Measurements from ENCODE around the gene IL12RB2.
A peak's percentile ranks its signal among the peaks of the same experiment; 100 is the strongest.

Gene IL12RB2, protein sequence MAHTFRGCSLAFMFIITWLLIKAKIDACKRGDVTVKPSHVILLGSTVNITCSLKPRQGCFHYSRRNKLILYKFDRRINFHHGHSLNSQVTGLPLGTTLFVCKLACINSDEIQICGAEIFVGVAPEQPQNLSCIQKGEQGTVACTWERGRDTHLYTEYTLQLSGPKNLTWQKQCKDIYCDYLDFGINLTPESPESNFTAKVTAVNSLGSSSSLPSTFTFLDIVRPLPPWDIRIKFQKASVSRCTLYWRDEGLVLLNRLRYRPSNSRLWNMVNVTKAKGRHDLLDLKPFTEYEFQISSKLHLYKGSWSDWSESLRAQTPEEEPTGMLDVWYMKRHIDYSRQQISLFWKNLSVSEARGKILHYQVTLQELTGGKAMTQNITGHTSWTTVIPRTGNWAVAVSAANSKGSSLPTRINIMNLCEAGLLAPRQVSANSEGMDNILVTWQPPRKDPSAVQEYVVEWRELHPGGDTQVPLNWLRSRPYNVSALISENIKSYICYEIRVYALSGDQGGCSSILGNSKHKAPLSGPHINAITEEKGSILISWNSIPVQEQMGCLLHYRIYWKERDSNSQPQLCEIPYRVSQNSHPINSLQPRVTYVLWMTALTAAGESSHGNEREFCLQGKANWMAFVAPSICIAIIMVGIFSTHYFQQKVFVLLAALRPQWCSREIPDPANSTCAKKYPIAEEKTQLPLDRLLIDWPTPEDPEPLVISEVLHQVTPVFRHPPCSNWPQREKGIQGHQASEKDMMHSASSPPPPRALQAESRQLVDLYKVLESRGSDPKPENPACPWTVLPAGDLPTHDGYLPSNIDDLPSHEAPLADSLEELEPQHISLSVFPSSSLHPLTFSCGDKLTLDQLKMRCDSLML

DNA sequence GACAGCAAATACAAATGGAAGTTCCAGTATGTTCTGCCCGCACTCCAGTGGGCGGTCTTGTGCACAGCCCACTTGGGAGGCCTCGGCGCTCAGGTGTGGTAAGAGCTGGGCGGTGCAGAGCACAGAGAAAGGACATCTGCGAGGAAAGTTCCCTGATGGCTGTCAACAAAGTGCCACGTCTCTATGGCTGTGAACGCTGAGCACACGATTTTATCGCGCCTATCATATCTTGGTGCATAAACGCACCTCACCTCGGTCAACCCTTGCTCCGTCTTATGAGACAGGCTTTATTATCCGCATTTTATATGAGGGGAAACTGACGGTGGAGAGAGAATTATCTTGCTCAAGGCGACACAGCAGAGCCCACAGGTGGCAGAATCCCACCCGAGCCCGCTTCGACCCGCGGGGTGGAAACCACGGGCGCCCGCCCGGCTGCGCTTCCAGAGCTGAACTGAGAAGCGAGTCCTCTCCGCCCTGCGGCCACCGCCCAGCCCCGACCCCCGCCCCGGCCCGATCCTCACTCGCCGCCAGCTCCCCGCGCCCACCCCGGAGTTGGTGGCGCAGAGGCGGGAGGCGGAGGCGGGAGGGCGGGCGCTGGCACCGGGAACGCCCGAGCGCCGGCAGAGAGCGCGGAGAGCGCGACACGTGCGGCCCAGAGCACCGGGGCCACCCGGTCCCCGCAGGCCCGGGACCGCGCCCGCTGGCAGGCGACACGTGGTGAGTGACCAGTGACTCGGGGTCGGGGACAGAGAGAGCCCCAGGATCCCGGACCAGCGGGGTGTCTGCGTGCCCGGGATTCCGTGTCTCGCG, at the start of gene IL12RB2:
Gene IL12RB2 (plus strand): TSS at position 623 of the 810 bp plus-strand sequence. CDS start 12,496 bp downstream, outside the sequence.
- H3K4me3 ChIP-seq (ENCODE audit: low read depth, low read length): peak within 1 kb of the TSS; percentile 54

DNA sequence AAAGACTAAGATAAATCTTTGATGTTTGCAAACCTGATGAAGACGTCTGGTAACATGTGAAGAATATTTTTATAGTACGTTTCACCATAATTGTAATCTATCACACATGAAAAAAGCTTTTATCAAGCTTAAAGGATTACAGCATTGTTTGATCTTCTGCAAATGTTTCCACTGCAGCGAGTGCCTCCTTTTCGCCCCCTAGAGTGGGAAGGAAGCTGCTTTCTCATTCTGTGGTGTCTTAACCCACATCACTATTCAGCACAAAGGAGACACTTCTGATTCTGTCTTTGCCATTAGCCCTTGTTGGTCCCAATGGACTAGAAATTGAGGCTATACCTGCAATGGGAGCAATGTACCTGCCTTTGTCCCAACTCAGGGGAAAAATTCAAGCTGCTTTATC, 46.0 kb upstream of the IL12RB2 start:
- H3K4me3 ChIP-seq (ENCODE audit: low read depth, low read length): no peak overlapping the region

- H3K4me3 ChIP-seq (ENCODE audit: low read depth, low read length): no peak overlapping the region
Measured at GRCh38 chr1:67262735-67263134, 44.9 kb upstream of the IL12RB2 start.

GRCh38 chr1:67264152-67264551, 43.5 kb upstream of the IL12RB2 start:
- H3K4me3 ChIP-seq (ENCODE audit: low read depth, low read length): no peak overlapping the region

DNA sequence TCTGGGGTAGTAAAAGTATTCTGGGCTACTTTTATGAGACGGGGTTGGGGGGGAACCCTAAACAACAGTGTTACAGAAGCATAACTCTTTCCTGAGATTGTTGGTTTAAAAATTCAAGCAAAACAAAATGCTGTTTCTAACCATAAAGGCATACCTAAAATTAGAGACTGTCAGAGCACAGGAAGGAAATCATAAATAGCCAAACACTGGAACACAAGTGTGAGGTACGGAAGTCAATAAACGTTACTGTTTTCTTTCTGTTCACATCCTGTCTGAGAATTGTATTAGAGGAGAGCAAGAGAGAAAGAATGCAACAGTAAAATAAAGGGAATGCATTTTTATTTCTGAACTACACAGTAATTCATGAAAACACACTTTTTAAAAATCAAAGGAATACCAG, 42.8 kb upstream of the IL12RB2 start:
- H3K4me3 ChIP-seq (ENCODE audit: low read depth, low read length): no peak overlapping the region

DNA sequence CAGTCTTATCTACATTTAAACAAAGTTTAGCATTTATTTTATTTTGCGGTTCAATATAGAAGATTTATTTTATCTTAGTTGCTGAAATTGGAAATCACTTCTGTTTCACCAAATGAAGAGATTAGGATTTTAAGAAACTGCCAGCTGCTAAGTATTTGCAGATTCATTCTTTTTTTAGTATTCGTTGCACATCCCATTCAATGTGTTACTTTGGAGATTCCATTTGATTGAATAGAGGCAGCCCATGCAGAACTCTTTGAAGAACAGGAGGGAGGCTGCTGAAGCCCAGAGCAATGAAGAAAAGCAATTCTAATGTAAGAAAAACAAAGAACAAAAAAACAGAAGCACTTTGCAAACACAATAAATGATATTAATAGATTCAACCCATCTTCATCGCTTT, 38.6 kb upstream of the IL12RB2 start:
- H3K4me3 ChIP-seq (ENCODE audit: low read depth, low read length): no peak overlapping the region

- H3K4me3 ChIP-seq (ENCODE audit: low read depth, low read length): no peak overlapping the region
Measured at GRCh38 chr1:67270541-67270940, 37.1 kb upstream of the IL12RB2 start.

GRCh38 chr1:67273591-67273990, 34.1 kb upstream of the IL12RB2 start:
- no peak overlapping the region for H3K4me3 ChIP-seq (ENCODE audit: low read depth, low read length)

- H3K4me3 ChIP-seq (ENCODE audit: low read depth, low read length): no peak overlapping the region
Measured at GRCh38 chr1:67274623-67275325, 32.9 kb upstream of the IL12RB2 start.

DNA sequence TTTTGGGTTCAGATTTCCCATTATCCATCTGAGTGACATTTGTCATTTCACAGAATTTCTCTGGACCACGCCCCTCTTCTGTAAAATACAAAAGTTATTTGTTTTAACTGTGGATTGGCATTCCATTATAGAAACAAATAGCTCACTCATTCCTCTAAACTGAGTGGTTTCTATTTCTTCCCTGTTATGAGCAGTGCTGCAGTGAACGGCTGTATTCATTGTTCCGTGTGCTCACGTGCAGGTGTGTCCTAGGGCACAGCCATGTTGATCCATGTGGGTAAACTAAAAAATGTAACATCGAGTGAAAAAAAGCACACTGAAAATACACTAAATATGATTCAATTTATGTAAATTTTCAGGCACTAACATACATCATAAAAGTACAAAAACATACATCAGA, 27.0 kb upstream of the IL12RB2 start:
- no peak overlapping the region for H3K4me3 ChIP-seq (ENCODE audit: low read depth, low read length)

GRCh38 chr1:67281244-67281643, 26.4 kb upstream of the IL12RB2 start:
- H3K4me3 ChIP-seq (ENCODE audit: low read depth, low read length): no peak overlapping the region

GRCh38 chr1:67285780-67286488, 21.7 kb upstream of the IL12RB2 start:
- H3K4me3 ChIP-seq (ENCODE audit: low read depth, low read length): no peak overlapping the region

GRCh38 chr1:67290236-67290635, 17.4 kb upstream of the IL12RB2 start:
- H3K4me3 ChIP-seq (ENCODE audit: low read depth, low read length): no peak overlapping the region

- no peak overlapping the region for H3K4me3 ChIP-seq (ENCODE audit: low read depth, low read length)
Measured at GRCh38 chr1:67294836-67295617, 12.6 kb upstream of the IL12RB2 start.

- no peak overlapping the region for H3K4me3 ChIP-seq (ENCODE audit: low read depth, low read length)
Measured at GRCh38 chr1:67298762-67299161, 8.9 kb upstream of the IL12RB2 start.

GRCh38 chr1:67299296-67299695, 8.4 kb upstream of the IL12RB2 start:
- H3K4me3 ChIP-seq (ENCODE audit: low read depth, low read length): no peak overlapping the region

- no peak overlapping the region for H3K4me3 ChIP-seq (ENCODE audit: low read depth, low read length)
Measured at GRCh38 chr1:67300561-67300960, 7.1 kb upstream of the IL12RB2 start.

- no peak overlapping the region for H3K4me3 ChIP-seq (ENCODE audit: low read depth, low read length)
Measured at GRCh38 chr1:67304023-67304422, 3.6 kb upstream of the IL12RB2 start.

DNA sequence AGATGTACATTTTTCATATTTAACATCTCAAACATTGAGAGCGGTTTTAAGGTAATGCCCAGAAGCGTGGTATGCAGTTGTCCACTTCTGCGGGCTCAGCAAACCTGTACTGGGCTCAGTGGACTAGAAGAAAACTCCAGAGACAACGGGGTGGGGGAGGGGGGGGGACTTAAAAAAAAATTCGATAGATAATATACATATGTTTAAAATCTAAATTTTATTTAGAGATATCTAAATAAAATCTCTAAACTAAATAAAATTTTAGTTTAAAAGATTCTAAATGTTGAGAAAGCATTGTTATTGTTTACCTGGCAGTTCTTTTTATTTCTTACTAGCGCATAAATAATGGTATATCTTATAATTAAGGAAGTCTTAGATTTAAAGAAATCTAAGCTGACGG, 1.1 kb upstream of the IL12RB2 start:
- H3K4me3 ChIP-seq (ENCODE audit: low read depth, low read length): no peak overlapping the region

Data from iPS-11a (cell line).